Activated T-cell treated with anti-CD3 and anti-CD28 coated beads, Interleukin-2, amount 50 U/mL, for 24 hours (primary cell): ENCODE data around the gene CCKAR.
"Not testable (repeated sequence)": the region's sequence is repeated elsewhere in the genome, so short reads cannot be mapped to it uniquely, and the experiment has no call there.

Experiments
- DNase-seq: peaks from one replicate; pipeline ENCODE4 v3.0.0-alpha.2; 2020
- H3K27ac Mint-ChIP-seq: 2 replicates; pipeline ENCODE4 v1.8.0; 2020; ENCODE audit warnings: mild to moderate bottlenecking, mixed read lengths
- H3K27me3 Mint-ChIP-seq: 2 replicates; pipeline ENCODE4 v1.8.0; 2020; ENCODE audit warnings: mixed read lengths
- H3K36me3 Mint-ChIP-seq: 2 replicates; pipeline ENCODE4 v1.8.0; 2020; ENCODE audit warnings: low read depth, mixed read lengths
- H3K4me1 Mint-ChIP-seq: 2 replicates; pipeline ENCODE4 v1.8.0; 2020; ENCODE audit warnings: low read depth, mixed read lengths
- H3K4me3 Mint-ChIP-seq: 2 replicates; pipeline ENCODE4 v1.8.0; 2020; ENCODE audit warnings: mild to moderate bottlenecking, moderate library complexity, mixed read lengths
- H3K9me3 Mint-ChIP-seq: 2 replicates; pipeline ENCODE4 v1.8.0; 2020; ENCODE audit warnings: mixed read lengths

CCKAR gene

GRCh38 chr4:26503844-26504243 is 13.6 kb upstream of the CCKAR start:
- Mint-ChIP-seq H3K36me3 (no peaks in the 10 kb centered on the region), H3K4me1 (no peaks in the 10 kb centered on the region), H3K9me3 (no peaks in the 10 kb centered on the region), H3K4me3 (no peak overlapping the region), H3K27ac (no peak overlapping the region), H3K27me3 (peaks cover 14% of the 10 kb centered on the region)
- DNase-seq, result no peak

- Mint-ChIP-seq H3K36me3 (no peaks in the 10 kb centered on the region), H3K9me3 (no peaks in the 10 kb centered on the region), H3K27me3 (peaks cover 15% of the 10 kb centered on the region), H3K27ac (no peak overlapping the region), H3K4me1 (no peaks in the 10 kb centered on the region), H3K4me3 (no peak overlapping the region)
- no peak for DNase-seq
These were observed 13.1 kb upstream of the CCKAR start for GRCh38 chr4:26503427-26503826.

- not testable (repeated sequence) for H3K9me3 Mint-ChIP-seq, H3K36me3 Mint-ChIP-seq, H3K27ac Mint-ChIP-seq, H3K4me3 Mint-ChIP-seq, DNase-seq, H3K4me1 Mint-ChIP-seq
- peaks cover 21% of the 10 kb centered on the region for H3K27me3 Mint-ChIP-seq
These were observed 10.3 kb upstream of the CCKAR start for GRCh38 chr4:26500565-26500999.

GRCh38 chr4:26496207-26496783 is 6.0 kb upstream of the CCKAR start:
- no peak overlapping the region for H3K4me3 Mint-ChIP-seq
- no peak overlapping the region for H3K27ac Mint-ChIP-seq
- H3K4me1 Mint-ChIP-seq, result no peaks in the 10 kb centered on the region

GRCh38 chr4:26493461-26493860 is 3.2 kb upstream of the CCKAR start:
- Mint-ChIP-seq H3K4me1 (no peaks in the 10 kb centered on the region), H3K36me3 (no peaks in the 10 kb centered on the region), H3K4me3 (no peak overlapping the region), H3K9me3 (no peaks in the 10 kb centered on the region), H3K27me3 (peaks cover 14% of the 10 kb centered on the region), H3K27ac (no peak overlapping the region)
- no peak for DNase-seq

More at GRCh38 chr4:26496207-26496783, 6.0 kb upstream of the CCKAR start:
- Mint-ChIP-seq H3K36me3 (no peaks in the 10 kb centered on the region), H3K9me3 (no peaks in the 10 kb centered on the region), H3K27me3 (peaks cover 20% of the 10 kb centered on the region)
- DNase-seq, result no peak

GRCh38 chr4:26491449-26492170 is 1.3 kb upstream of the CCKAR start:
- Mint-ChIP-seq H3K9me3 (no peaks in the 10 kb centered on the region), H3K27ac (no peak overlapping the region), H3K4me3 (no peak overlapping the region), H3K27me3 (peaks cover 16% of the 10 kb centered on the region), H3K4me1 (no peaks in the 10 kb centered on the region), H3K36me3 (no peaks in the 10 kb centered on the region)
- no peak for DNase-seq

- peaks cover 11% of the 10 kb centered on the region for H3K27me3 Mint-ChIP-seq
- no peak overlapping the region for H3K4me3 Mint-ChIP-seq
These were observed 638 bp upstream of the CCKAR start for GRCh38 chr4:26490960-26491284.

GRCh38 chr4:26489101-26489985 is 941 bp downstream of the CCKAR start:
- no peak for DNase-seq
- Mint-ChIP-seq H3K27ac (no peak overlapping the region), H3K4me1 (no peaks in the 10 kb centered on the region), H3K4me3 (no peak overlapping the region), H3K27me3 (peaks cover 11% of the 10 kb centered on the region), H3K36me3 (no peaks in the 10 kb centered on the region), H3K9me3 (no peaks in the 10 kb centered on the region)

More at GRCh38 chr4:26490960-26491284, 638 bp upstream of the CCKAR start:
- Mint-ChIP-seq H3K36me3 (no peaks in the 10 kb centered on the region), H3K4me1 (no peaks in the 10 kb centered on the region), H3K27ac (no peak overlapping the region), H3K9me3 (no peaks in the 10 kb centered on the region)
- DNase-seq, result no peak

- no peak for DNase-seq
- no peak overlapping the region for H3K27ac Mint-ChIP-seq
- H3K9me3 Mint-ChIP-seq, result no peaks in the 10 kb centered on the region
- H3K36me3 Mint-ChIP-seq, result no peaks in the 10 kb centered on the region
- H3K4me1 Mint-ChIP-seq, result no peaks in the 10 kb centered on the region
- H3K4me3 Mint-ChIP-seq, result no peak overlapping the region
- peaks cover 11% of the 10 kb centered on the region for H3K27me3 Mint-ChIP-seq
These were observed 4.6 kb downstream of the CCKAR start for GRCh38 chr4:26485684-26486083.

GRCh38 chr4:26484516-26484915 is 5.8 kb downstream of the CCKAR start:
- H3K4me1 Mint-ChIP-seq, result no peaks in the 10 kb centered on the region

GRCh38 chr4:26484032-26484515 is 6.2 kb downstream of the CCKAR start:
- H3K27me3 Mint-ChIP-seq, result peaks cover 8% of the 10 kb centered on the region
- no peak for DNase-seq
- no peaks in the 10 kb centered on the region for H3K9me3 Mint-ChIP-seq
- H3K4me3 Mint-ChIP-seq, result no peak overlapping the region
- H3K27ac Mint-ChIP-seq, result no peak overlapping the region
- no peaks in the 10 kb centered on the region for H3K36me3 Mint-ChIP-seq
- H3K4me1 Mint-ChIP-seq, result no peaks in the 10 kb centered on the region

More at GRCh38 chr4:26484516-26484915, 5.8 kb downstream of the CCKAR start:
- no peak for DNase-seq
- Mint-ChIP-seq H3K9me3 (no peaks in the 10 kb centered on the region), H3K4me3 (no peak overlapping the region), H3K27me3 (peaks cover 11% of the 10 kb centered on the region), H3K36me3 (no peaks in the 10 kb centered on the region), H3K27ac (no peak overlapping the region)

GRCh38 chr4:26482508-26483462 is 7.5 kb downstream of the CCKAR start:
- no peaks in the 10 kb centered on the region for H3K4me1 Mint-ChIP-seq
- H3K4me3 Mint-ChIP-seq, result no peak overlapping the region
- no peak overlapping the region for H3K27ac Mint-ChIP-seq
- DNase-seq, result no peak
- H3K27me3 Mint-ChIP-seq, result no peaks in the 10 kb centered on the region
- no peaks in the 10 kb centered on the region for H3K9me3 Mint-ChIP-seq
- H3K36me3 Mint-ChIP-seq, result no peaks in the 10 kb centered on the region

GRCh38 chr4:26478330-26478729 is 12.0 kb downstream of the CCKAR start:
- no peaks in the 10 kb centered on the region for H3K4me1 Mint-ChIP-seq
- no peaks in the 10 kb centered on the region for H3K27me3 Mint-ChIP-seq
- no peak overlapping the region for H3K27ac Mint-ChIP-seq
- no peaks in the 10 kb centered on the region for H3K36me3 Mint-ChIP-seq
- H3K4me3 Mint-ChIP-seq, result no peak overlapping the region
- no peak for DNase-seq
- no peaks in the 10 kb centered on the region for H3K9me3 Mint-ChIP-seq

GRCh38 chr4:26476545-26476944 is 13.7 kb downstream of the CCKAR start:
- no peaks in the 10 kb centered on the region for H3K4me1 Mint-ChIP-seq
- H3K27ac Mint-ChIP-seq, result no peak overlapping the region
- H3K4me3 Mint-ChIP-seq, result no peak overlapping the region
- H3K9me3 Mint-ChIP-seq, result no peaks in the 10 kb centered on the region
- H3K36me3 Mint-ChIP-seq, result no peaks in the 10 kb centered on the region
- no peak for DNase-seq
- H3K27me3 Mint-ChIP-seq, result no peaks in the 10 kb centered on the region
